GM12865 (cell line): Measurements from ENCODE around the gene HPS1.

Source experiments
- DNase-seq: peaks from one replicate; pipeline ENCODE4 v3.0.0; 2010; ENCODE audit warnings: low read depth
- H3K4me3 ChIP-seq: 2 replicates; pipeline ENCODE4 v1.5.1; 2011; ENCODE audit warnings: mild to moderate bottlenecking, low read depth, low read length, control low read depth
- CTCF ChIP-seq: IDR thresholded peaks from 2 replicates; pipeline ENCODE4 v1.5.1; 2011; ENCODE audit warnings: low read length, control low read depth, low read depth, inconsistent platforms; ENCODE audit not compliant: insufficient read depth; ENCODE audit errors: missing control alignments

The HPS1 gene

GRCh38 chr10:98433371-98433770 is 13.4 kb downstream of the HPS1 start:
- H3K4me3 ChIP-seq = no peak overlapping the region
- no peak for DNase-seq

GRCh38 chr10:98432330-98432729 is 14.4 kb downstream of the HPS1 start:
- no peak for DNase-seq
- no peak overlapping the region for H3K4me3 ChIP-seq
- no peak for TF ChIP-seq CTCF

More at GRCh38 chr10:98433371-98433770, 13.4 kb downstream of the HPS1 start:
- no peak for TF ChIP-seq CTCF

- DNase-seq = no peak
- H3K4me3 ChIP-seq = no peak overlapping the region
- no peak for TF ChIP-seq CTCF
Measured at GRCh38 chr10:98431016-98431415, 15.7 kb downstream of the HPS1 start.

GRCh38 chr10:98430427-98430826 is 16.3 kb downstream of the HPS1 start:
- no peak for TF ChIP-seq CTCF

GRCh38 chr10:98429320-98430072 is 17.2 kb downstream of the HPS1 start:
- no peak for DNase-seq

More at GRCh38 chr10:98430427-98430826, 16.3 kb downstream of the HPS1 start:
- H3K4me3 ChIP-seq = no peak overlapping the region
- DNase-seq = no peak

GRCh38 chr10:98427011-98427515 is 19.7 kb downstream of the HPS1 start:
- no peak for TF ChIP-seq CTCF
- no peak overlapping the region for H3K4me3 ChIP-seq
- no peak for DNase-seq

More at GRCh38 chr10:98429320-98430072, 17.2 kb downstream of the HPS1 start:
- no peak overlapping the region for H3K4me3 ChIP-seq
- TF ChIP-seq CTCF = no peak
